ENCODE data around the gene ATP8B2.

The ATP8B2 gene

GRCh38 chr1:154326546-154327465, 1.5 kb downstream of the ATP8B2 start:
- no peak overlapping the region; the same call in 1 of the 2 replicates for H3K27ac ChIP-seq (ENCODE audit: extremely low read depth, low read depth, low read length)
- peaks cover 12% of the 10 kb centered on the region for H3K4me1 ChIP-seq (ENCODE audit: control insufficient read depth, insufficient read depth, low read length)
- peak overlapping the region; percentile 49 for H3K4me3 ChIP-seq (ENCODE audit: low read depth, low read length)
- CTCF ChIA-PET: interaction anchor here (0.6 to 4.6 kb wide), 15 partner anchors 9 to 749 kb away, joined by 3 to 68 read pairs (median 3); no protein-coding TSS in a partner anchor
- POLR2A ChIA-PET: interaction anchor here (0.6 to 1.9 kb wide), 5 partner anchors 30 to 336 kb away, joined by 3 to 4 read pairs (median 4); partner anchors contain the start of genes RPS27 and UBAP2L
- peaks cover 0 to 33% of the 10 kb centered on the region in 2 experiments; a peak in 2 of 3 replicates for H3K36me3 ChIP-seq (ENCODE audit: control insufficient read depth in 2 of 2, insufficient read depth in 1 of 2, low read length in 2 of 2)
- H3K9me3 ChIP-seq (ENCODE audit: control insufficient read depth, insufficient read depth, low read depth, low read length): no peaks in the 10 kb centered on the region
- no peak for TF ChIP-seq ZSCAN5A (tag by site-specific recombination; IDR thresholded peaks at IDR 0.05)
- TF ChIP-seq ZNF704 (tag by site-specific recombination; IDR thresholded peaks at IDR 0.05): no peak
- TF ChIP-seq SCRT2 (tag by site-specific recombination; IDR thresholded peaks at IDR 0.05): no peak
- TF ChIP-seq ZNF558 (tag by site-specific recombination; IDR thresholded peaks at IDR 0.05): no peak
- peak; percentile 66 for TF ChIP-seq SP3 (tag by site-specific recombination; IDR thresholded peaks at IDR 0.05)
- TF ChIP-seq SETDB1 (IDR thresholded peaks at IDR 0.05; ENCODE audit: insufficient read length, low read length): no peak
- TF ChIP-seq GLI4 (tag by site-specific recombination; IDR thresholded peaks at IDR 0.05): no peak
- TF ChIP-seq ZBTB6 (tag by site-specific recombination; IDR thresholded peaks at IDR 0.05): no peak
- no peak for TF ChIP-seq ZNF629 (tag by site-specific recombination; IDR thresholded peaks at IDR 0.05)
- TF ChIP-seq ZNF18 (tag by site-specific recombination; IDR thresholded peaks at IDR 0.05): no peak
- peak; percentile 57 for TF ChIP-seq KLF17 (tag by site-specific recombination; IDR thresholded peaks at IDR 0.05)
- TF ChIP-seq ZNF488 (tag by site-specific recombination; IDR thresholded peaks at IDR 0.05): no peak
- no peak for TF ChIP-seq ZNF155 (tag by site-specific recombination; IDR thresholded peaks at IDR 0.05)
- TF ChIP-seq ZSCAN18 (tag by site-specific recombination; IDR thresholded peaks at IDR 0.05): no peak
- TF ChIP-seq ZNF426 (tag by site-specific recombination; IDR thresholded peaks at IDR 0.05): no peak
- TF ChIP-seq ZBTB26 (tag by site-specific recombination; optimal IDR thresholded peaks at IDR 0.05): no peak
- no peak for TF ChIP-seq KLF7 (tag by site-specific recombination; IDR thresholded peaks at IDR 0.05; ENCODE audit: borderline replicate concordance)
- TF ChIP-seq ZNF26 (tag by site-specific recombination; IDR thresholded peaks at IDR 0.05): no peak
- TF ChIP-seq ZNF626 (tag by site-specific recombination; IDR thresholded peaks at IDR 0.05): no peak
- no peak for TF ChIP-seq ZNF664 (tag by site-specific recombination; IDR thresholded peaks at IDR 0.05)
- TF ChIP-seq ZNF560 (tag by site-specific recombination; IDR thresholded peaks at IDR 0.05; ENCODE audit: borderline replicate concordance): no peak
- no peak for TF ChIP-seq ZNF777 (tag by site-specific recombination; IDR thresholded peaks at IDR 0.05; ENCODE audit: borderline replicate concordance)
- no peak for TF ChIP-seq ZEB2 (tag by site-specific recombination; IDR thresholded peaks at IDR 0.05)
- TF ChIP-seq ZNF221 (tag by site-specific recombination; IDR thresholded peaks at IDR 0.05; ENCODE audit: borderline replicate concordance): no peak

Measured in HEK293 (cell line).